ENCODE measurements around the gene GRK5.
A peak's percentile ranks its signal among the peaks of the same experiment; 100 is the strongest.

Gene GRK5

GRCh38 chr10:119413471-119414080, 206.2 kb downstream of the GRK5 start:
- TF ChIP-seq CTCF (IDR thresholded peaks at IDR 0.05; ENCODE audit: low read depth, low read length, missing control alignments) = no peak
- DNase-seq (ENCODE audit: low read depth) = no peak
- H3K4me3 ChIP-seq (ENCODE audit: low read depth, low read length) = no peak overlapping the region

- TF ChIP-seq CTCF (IDR thresholded peaks at IDR 0.05; ENCODE audit: low read depth, low read length, missing control alignments) = no peak
- no peak overlapping the region for H3K4me3 ChIP-seq (ENCODE audit: low read depth, low read length)
- DNase-seq (ENCODE audit: low read depth) = no peak
These were observed 206.8 kb downstream of the GRK5 start for GRCh38 chr10:119414081-119414611.

- DNase-seq (ENCODE audit: low read depth) = no peak
- H3K4me3 ChIP-seq (ENCODE audit: low read depth, low read length) = no peak overlapping the region
- TF ChIP-seq CTCF (IDR thresholded peaks at IDR 0.05; ENCODE audit: low read depth, low read length, missing control alignments) = no peak
These were observed 207.8 kb downstream of the GRK5 start for GRCh38 chr10:119415121-119415520.

- DNase-seq (ENCODE audit: low read depth) = no peak
- no peak for TF ChIP-seq CTCF (IDR thresholded peaks at IDR 0.05; ENCODE audit: low read depth, low read length, missing control alignments)
- H3K4me3 ChIP-seq (ENCODE audit: low read depth, low read length) = no peak overlapping the region
These were observed 208.4 kb downstream of the GRK5 start for GRCh38 chr10:119415536-119416503.

GRCh38 chr10:119416855-119417254, 209.5 kb downstream of the GRK5 start:
- TF ChIP-seq CTCF (IDR thresholded peaks at IDR 0.05; ENCODE audit: low read depth, low read length, missing control alignments) = peak; percentile 93
- no peak overlapping the region for H3K4me3 ChIP-seq (ENCODE audit: low read depth, low read length)
- DNase-seq (ENCODE audit: low read depth) = peak; percentile 33

GRCh38 chr10:119417852-119418251, 210.5 kb downstream of the GRK5 start:
- DNase-seq (ENCODE audit: low read depth) = no peak
- no peak overlapping the region for H3K4me3 ChIP-seq (ENCODE audit: low read depth, low read length)
- no peak for TF ChIP-seq CTCF (IDR thresholded peaks at IDR 0.05; ENCODE audit: low read depth, low read length, missing control alignments)
